ENCODE results near the gene MYH15. TPM values are rescaled to one million over a fixed set of nuclear protein-coding genes. Genes with fewer than 3 reads are reported as not detected.

The MYH15 gene
- total RNA-seq, 3 donors from 2014 or later = 0.28 to 0.46 (median 0.46) TPM

DNA sequence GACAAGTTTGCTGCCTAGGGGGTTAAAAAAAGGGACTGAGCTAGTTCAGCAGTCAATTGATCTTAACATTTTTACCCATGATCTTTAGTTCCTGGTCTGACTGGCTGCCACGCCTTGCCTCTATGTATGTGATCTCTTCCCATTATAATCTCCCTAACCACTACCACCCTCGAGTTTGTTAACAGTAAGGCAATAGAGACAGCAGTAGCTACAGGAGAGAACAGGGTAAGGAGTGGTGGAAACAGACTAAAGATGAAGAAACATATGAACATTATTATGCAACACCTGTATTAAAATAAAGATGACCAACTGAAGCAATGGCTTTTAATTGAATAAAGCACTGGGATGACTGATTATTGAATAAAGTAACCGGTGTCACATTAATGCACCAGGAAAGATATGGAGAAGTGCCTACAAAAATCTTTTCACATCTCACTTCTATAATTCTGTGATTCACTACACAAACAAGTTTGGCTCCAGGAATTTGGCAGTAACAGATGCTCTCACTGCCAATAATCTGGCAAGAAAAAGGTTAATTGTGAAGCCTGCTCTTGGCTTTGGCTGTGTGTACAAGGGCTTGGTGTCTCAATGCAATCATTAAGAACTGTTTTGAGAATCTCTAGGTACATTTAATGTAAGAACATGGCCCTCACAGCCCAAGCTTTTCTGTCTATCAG lies 118.3 kb downstream of the MYH15 start:
- ATAC-seq = peak; percentile 72
- TF ChIP-seq CTCF (IDR thresholded peaks at IDR 0.05) = no peak
- intact Hi-C loops (cut with DNase I, micrococcal nuclease) = no loop called here
- Histone ChIP-seq H3K4me1 (ENCODE audit: low read depth) (peaks cover 9% of the 10 kb centered on the region), H3K4me3 (no peak overlapping the region), H3K36me3 (ENCODE audit: low read depth) (no peaks in the 10 kb centered on the region), H3K9me3 (no peaks in the 10 kb centered on the region)
- DNase-seq = no peak

DNA sequence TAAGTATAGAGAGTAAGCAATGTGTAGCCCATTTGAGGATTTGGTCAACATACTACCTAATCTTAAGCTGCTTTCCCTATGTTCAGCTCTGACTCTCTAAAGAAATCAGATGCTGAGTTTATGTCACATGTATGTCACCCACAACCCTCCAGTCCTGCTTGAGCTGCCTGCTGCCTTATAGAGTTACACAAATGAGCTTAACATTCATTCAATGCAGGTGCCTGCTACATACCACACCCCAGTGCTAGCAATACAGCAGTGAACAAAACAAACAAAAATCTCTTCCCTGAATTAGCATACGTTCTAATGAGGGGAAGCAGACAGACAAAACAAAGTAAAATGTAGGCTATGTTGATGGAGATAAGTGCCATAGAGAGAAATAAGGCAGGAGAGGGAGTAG lies 121.0 kb downstream of the MYH15 start:
- H3K4me1 ChIP-seq (ENCODE audit: low read depth) = peaks cover 9% of the 10 kb centered on the region
- intact Hi-C loops (cut with DNase I, micrococcal nuclease) = no loop called here
- H3K4me3 ChIP-seq = no peak overlapping the region
- peak in 1 of 3 donors; percentile 39 for DNase-seq
- no peak for TF ChIP-seq CTCF (IDR thresholded peaks at IDR 0.05)
- no peaks in the 10 kb centered on the region for H3K9me3 ChIP-seq
- H3K36me3 ChIP-seq (ENCODE audit: low read depth) = no peaks in the 10 kb centered on the region
- peak; percentile 79 for ATAC-seq

- no peak for DNase-seq
- ATAC-seq = no peak
- intact Hi-C loops (cut with DNase I, micrococcal nuclease) = no loop called here
Observed at GRCh38 chr3:108388136-108389132, 122.0 kb downstream of the MYH15 start.

DNA sequence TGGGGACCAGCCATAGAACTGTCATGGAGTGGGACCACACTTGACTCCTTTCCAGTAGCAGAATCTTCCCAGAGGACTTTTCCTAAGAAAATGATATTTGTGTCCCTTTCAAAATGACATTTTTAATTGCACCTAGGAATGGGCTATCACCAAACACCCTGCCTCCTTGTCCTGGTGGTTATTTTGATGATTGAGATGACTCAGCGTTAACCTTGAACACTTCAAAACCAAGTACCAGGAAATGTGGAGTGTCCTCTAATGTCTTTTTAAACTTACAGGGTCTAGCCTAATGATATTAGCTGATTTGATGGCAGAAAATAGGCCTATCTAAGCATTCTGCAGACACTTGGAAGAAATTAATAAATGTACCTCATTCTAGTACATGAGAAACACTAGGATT lies 123.3 kb downstream of the MYH15 start:
- H3K36me3 ChIP-seq (ENCODE audit: low read depth) = no peaks in the 10 kb centered on the region
- no peak overlapping the region for H3K4me3 ChIP-seq
- DNase-seq (no peak), ATAC-seq (no peak)
- peaks cover 9% of the 10 kb centered on the region for H3K4me1 ChIP-seq (ENCODE audit: low read depth)
- intact Hi-C loops (cut with DNase I, micrococcal nuclease) = no loop called here
- TF ChIP-seq CTCF (IDR thresholded peaks at IDR 0.05) = no peak
- no peaks in the 10 kb centered on the region for H3K9me3 ChIP-seq

More at GRCh38 chr3:108388136-108389132, 122.0 kb downstream of the MYH15 start:
- H3K4me3 ChIP-seq = no peak overlapping the region
- no peaks in the 10 kb centered on the region for H3K36me3 ChIP-seq (ENCODE audit: low read depth)
- H3K4me1 ChIP-seq (ENCODE audit: low read depth) = peaks cover 9% of the 10 kb centered on the region
- no peaks in the 10 kb centered on the region for H3K9me3 ChIP-seq
- no peak for TF ChIP-seq CTCF (IDR thresholded peaks at IDR 0.05)

GRCh38 chr3:108383306-108383705 lies 127.1 kb downstream of the MYH15 start:
- ATAC-seq (no peak), DNase-seq (no peak)
- Histone ChIP-seq H3K4me1 (ENCODE audit: low read depth) (no peaks in the 10 kb centered on the region), H3K9me3 (no peaks in the 10 kb centered on the region), H3K36me3 (ENCODE audit: low read depth) (no peaks in the 10 kb centered on the region), H3K4me3 (no peak overlapping the region)
- TF ChIP-seq CTCF (IDR thresholded peaks at IDR 0.05) = no peak
- intact Hi-C loops (cut with DNase I, micrococcal nuclease) = no loop called here
